AG09309 (cell line): ENCODE results near the gene CDH4.

Experiments
- DNase-seq: peaks from one replicate; pipeline ENCODE4 v3.0.0-alpha.2; 2010; ENCODE audit warnings: low read depth
- H3K4me3 ChIP-seq: 2 replicates; pipeline ENCODE4 v1.5.1; 2011; ENCODE audit warnings: mild to moderate bottlenecking, low read depth, low read length, moderate library complexity; ENCODE audit not compliant: control insufficient read depth
- TF ChIP-seq, protein P1 (sequence below): IDR thresholded peaks from 2 replicates; pipeline ENCODE4 v1.5.1; 2011; ENCODE audit warnings: mild to moderate bottlenecking, low read depth, low read length, inconsistent platforms; ENCODE audit not compliant: insufficient read depth, control insufficient read depth; ENCODE audit errors: missing control alignments

The CDH4 gene

DNA sequence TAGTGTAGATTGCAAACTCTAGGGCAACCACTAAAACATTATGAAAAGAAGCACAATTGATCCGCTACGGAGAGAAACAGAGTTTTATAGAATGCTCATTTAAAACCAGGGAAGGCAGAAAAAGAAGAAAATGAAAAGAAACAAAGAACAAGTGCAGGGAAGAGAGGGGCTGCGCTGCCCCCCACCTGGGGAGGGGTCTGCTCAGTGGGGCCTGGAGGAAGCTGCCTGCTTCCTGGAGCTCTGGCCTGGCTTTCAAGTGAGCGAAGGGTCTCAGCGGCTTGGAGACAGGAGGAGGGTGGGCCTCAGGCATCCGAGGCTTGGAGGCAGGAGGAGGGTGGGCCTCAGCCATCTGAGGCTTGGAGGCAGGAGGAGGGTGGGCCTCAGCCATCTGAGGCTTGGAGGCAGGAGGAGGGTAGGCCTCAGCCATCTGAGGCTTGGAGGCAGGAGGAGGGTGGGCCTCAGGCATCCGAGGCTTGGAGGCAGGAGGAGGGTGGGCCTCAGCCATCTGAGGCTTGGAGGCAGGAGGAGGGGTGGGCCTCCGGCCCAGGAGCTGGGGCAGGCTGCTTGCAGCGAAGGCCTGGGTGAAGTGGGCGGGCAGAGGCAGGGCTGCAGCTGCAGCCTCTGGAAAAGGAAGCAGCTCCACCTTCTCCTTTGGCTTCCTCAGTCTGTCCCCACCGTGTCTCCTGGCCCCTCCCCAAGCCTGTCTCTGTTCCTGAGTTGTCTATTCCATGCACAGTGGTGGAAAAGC is 407.4 kb downstream of the CDH4 start:
- TF ChIP-seq, protein P1, sequence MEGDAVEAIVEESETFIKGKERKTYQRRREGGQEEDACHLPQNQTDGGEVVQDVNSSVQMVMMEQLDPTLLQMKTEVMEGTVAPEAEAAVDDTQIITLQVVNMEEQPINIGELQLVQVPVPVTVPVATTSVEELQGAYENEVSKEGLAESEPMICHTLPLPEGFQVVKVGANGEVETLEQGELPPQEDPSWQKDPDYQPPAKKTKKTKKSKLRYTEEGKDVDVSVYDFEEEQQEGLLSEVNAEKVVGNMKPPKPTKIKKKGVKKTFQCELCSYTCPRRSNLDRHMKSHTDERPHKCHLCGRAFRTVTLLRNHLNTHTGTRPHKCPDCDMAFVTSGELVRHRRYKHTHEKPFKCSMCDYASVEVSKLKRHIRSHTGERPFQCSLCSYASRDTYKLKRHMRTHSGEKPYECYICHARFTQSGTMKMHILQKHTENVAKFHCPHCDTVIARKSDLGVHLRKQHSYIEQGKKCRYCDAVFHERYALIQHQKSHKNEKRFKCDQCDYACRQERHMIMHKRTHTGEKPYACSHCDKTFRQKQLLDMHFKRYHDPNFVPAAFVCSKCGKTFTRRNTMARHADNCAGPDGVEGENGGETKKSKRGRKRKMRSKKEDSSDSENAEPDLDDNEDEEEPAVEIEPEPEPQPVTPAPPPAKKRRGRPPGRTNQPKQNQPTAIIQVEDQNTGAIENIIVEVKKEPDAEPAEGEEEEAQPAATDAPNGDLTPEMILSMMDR = no peak
- no peak for DNase-seq
- no peak overlapping the region for H3K4me3 ChIP-seq

DNA sequence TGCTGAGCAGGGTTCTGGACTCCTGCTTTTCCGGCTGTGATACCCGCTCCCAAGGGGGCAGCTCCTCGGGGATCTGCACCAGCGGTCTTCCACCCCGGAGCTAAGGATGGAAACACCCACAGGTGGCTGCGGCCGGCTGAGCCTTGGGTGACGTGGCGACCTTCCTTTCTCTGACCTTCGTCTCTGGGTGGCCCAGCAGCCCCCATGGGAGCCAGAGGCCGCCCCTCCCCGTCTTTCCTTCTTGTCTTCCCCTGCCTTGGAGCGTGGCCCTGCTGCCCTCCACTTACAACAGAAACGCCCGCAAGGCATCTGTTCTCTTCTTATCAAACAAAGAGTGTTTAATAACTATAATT is 407.9 kb downstream of the CDH4 start:
- H3K4me3 ChIP-seq = no peak overlapping the region
- DNase-seq = no peak

DNA sequence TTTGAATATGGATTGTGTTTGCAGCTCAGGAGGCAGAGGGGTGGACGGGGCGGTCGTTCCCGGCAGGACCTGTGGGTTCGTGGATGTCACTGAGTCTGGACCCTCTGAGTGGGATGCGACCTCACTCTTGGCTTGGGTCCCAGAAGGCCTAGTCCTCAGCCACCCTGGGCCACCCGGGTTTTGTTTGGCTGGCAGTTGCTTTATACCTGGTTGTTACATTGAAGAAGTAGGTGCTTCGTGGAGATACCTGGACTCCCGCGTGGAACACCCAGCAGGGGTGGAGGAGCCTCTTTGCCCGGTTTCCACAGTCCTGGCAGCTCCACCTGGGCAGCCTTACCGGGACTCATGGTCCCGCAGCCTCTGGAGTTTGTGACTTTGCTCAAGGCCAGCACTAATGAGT is 408.5 kb downstream of the CDH4 start:
- no peak overlapping the region for H3K4me3 ChIP-seq
- TF ChIP-seq, protein P1 = no peak
- no peak for DNase-seq

More for the DNA sequence above, 407.9 kb downstream of the CDH4 start:
- TF ChIP-seq, protein P1 = no peak

DNA sequence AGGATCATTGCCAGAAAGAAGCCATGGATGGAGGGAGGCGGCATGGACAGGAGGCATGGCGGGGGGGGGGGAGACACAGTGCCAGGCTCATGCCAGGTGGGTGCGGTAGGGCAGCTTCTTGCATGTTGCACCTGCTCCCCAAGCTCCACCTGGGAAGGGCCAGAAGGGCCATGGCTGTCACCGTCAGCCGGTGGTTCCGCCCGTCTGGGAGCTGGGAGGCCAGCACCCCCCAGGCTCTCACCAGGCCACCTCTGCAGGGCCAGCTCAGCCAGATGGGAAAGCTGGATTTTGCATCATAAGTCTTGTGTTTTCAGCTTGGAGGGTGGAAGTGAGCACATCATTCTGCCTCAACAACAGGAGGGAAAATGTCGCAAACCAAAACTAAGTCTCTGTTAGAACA is 409.0 kb downstream of the CDH4 start:
- TF ChIP-seq, protein P1 = no peak
- DNase-seq = no peak
- H3K4me3 ChIP-seq = no peak overlapping the region

DNA sequence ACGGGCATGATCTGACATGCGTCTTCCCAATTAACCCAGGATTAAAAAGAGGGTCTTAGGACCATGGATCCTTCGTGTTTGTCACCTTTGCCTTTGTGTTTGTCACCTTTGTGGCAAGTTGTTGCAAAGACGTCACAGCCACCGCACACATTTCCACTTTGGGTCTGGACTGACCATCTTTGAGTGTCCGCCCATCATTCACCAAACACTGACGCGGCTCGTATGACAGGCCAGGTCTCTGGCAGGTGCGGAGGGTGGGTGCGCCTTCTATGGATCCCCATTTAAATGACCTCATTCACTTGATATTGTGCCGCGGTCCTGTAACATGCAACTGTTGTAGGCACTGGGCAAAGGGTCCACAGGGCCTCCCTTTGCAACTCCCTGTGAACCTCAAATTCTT is 409.5 kb downstream of the CDH4 start:
- no peak overlapping the region for H3K4me3 ChIP-seq
- TF ChIP-seq, protein P1 = no peak
- DNase-seq = no peak

DNA sequence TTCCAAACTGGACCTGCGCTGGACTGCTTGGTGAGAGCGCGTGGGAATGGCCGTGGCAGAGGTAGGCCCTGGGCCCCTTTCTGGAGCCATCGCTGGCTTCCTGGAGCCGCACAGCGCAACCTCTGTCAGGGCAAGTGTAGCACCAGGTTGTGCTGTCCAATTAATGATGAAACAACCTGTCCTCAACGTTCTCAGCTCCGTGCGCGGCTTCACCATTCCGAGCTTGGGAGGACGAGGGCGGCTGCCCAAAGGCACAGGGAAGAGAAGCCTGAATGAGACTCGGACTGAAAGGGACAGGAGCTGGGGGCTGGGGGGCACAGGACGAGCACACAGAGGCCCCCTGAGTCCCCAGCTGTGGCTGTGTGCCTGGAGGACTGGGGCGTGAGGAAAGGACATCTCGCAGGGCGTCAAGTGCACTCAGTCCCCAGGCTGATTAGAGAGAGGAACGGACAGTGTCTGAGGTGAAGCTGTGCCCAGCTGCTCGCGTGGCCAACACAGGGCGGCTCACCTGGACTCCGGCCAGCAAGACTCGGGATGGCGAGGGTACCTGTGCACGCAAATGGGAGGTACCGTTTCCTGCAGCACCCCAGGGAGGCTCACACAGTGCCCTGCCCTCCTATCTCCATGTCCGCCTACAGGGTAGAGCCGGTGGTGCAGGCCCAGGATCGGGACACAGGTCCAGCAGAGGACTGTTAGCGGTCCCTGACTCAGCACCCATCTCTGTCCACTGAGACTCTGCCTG is 410.3 kb downstream of the CDH4 start:
- TF ChIP-seq, protein P1 = no peak
- no peak overlapping the region for H3K4me3 ChIP-seq
- no peak for DNase-seq
